K562 (cell line): ENCODE data around the gene S100A2. TPM values are rescaled to one million over a fixed set of nuclear protein-coding genes. Genes with fewer than 3 reads are reported as not detected.

Experiments
- CCAR2 ChIP-seq: fragments of 200-400 bp; formaldehyde crosslinking; IDR thresholded peaks from 2 replicates; pipeline ENCODE4 v1.6.1; 2017; ENCODE audit warnings: mild to moderate bottlenecking, low read depth, low read length
- HNRNPLL ChIP-seq: fragments of 200-400 bp; formaldehyde crosslinking; IDR thresholded peaks from 2 replicates; pipeline ENCODE4 v1.6.1; 2017; ENCODE audit warnings: low read length, low read depth, mild to moderate bottlenecking; ENCODE audit not compliant: poor library complexity, severe bottlenecking
- KAT2B ChIP-seq: IDR thresholded peaks from one replicate; pipeline ENCODE4 v1.6.1; 2012; ENCODE audit warnings: low read depth, mild to moderate bottlenecking, control low read depth, inconsistent platforms, low read length, moderate library complexity
- KLF13 ChIP-seq: fragments of 450-650 bp; IDR thresholded peaks from 2 replicates; pipeline ENCODE4 v1.6.1; 2016; ENCODE audit warnings: missing genetic modification characterization, low read depth, mild to moderate bottlenecking, missing compliant biosample characterization, moderate library complexity, borderline replicate concordance
- MECOM ChIP-seq: fragments of 250-450 bp; sonication (Bioruptor Pico); IDR thresholded peaks from 2 replicates; pipeline ENCODE4 v1.8.0; 2022; ENCODE audit warnings: inconsistent platforms
- MYC ChIP-seq, 2 experiments: fragments of 250-450 bp in 1 of 2; sonication (Bioruptor Pico) in 1 of 2; IDR thresholded peaks; 2 replicates each; pipeline versions ENCODE4 v1.5.1 to v1.6.1; 2012 to 2021; ENCODE audit warnings: low read depth in 2 of 2, borderline replicate concordance in 1 of 2, improper control_type of control experiment in 1 of 2, low read length in 1 of 2, mild to moderate bottlenecking in 1 of 2, moderate library complexity in 1 of 2
- POLR3G ChIP-seq: IDR thresholded peaks from 2 replicates; pipeline ENCODE4 v1.6.1; 2011; ENCODE audit not compliant: insufficient read length, insufficient replicate concordance; ENCODE audit errors: extremely low read depth
- PPARD ChIP-seq: fragments of 250-450 bp; sonication (Bioruptor Pico); IDR thresholded peaks from 2 replicates; pipeline ENCODE4 v1.8.0; 2022; ENCODE audit warnings: inconsistent platforms, mild to moderate bottlenecking, moderate library complexity
- RFX1 ChIP-seq: fragments of 450-650 bp; IDR thresholded peaks from 2 replicates; pipeline ENCODE4 v1.6.1; 2016; ENCODE audit warnings: mild to moderate bottlenecking, moderate library complexity
- ZNF217 ChIP-seq: sonication (generic); formaldehyde crosslinking; IDR thresholded peaks from 2 replicates; pipeline ENCODE4 v1.8.0; 2022; ENCODE audit warnings: mild to moderate bottlenecking, missing genetic modification reagents
- ZNF324 ChIP-seq: fragments of 250-450 bp; sonication (Bioruptor Pico); IDR thresholded peaks from 2 replicates; pipeline ENCODE4 v1.4.0; 2020; ENCODE audit warnings: mild to moderate bottlenecking
- ZNF79 ChIP-seq: fragments of 250-450 bp; sonication (Bioruptor Pico); IDR thresholded peaks from 2 replicates; pipeline ENCODE4 v1.4.0; 2020; ENCODE audit warnings: low read depth, mild to moderate bottlenecking, moderate library complexity
- polyA plus RNA-seq, 8 experiments: library from polyadenylated mRNA; depleted of rRNA in 4 of 8; stranded (reverse) in 5 of 8; unstranded in 3 of 8; fragments of >200 nt; fragmentation: Nextera tagmentation in 2 of 8; fragmentation: Illumina TruSeq in 1 of 8; extraction: Ambion mirVana in 2 of 8; extraction: Trizol in 1 of 8; gene quantifications; 2 replicates each; pipeline versions ENCODE4 v1.2.1 to v1.2.3, GENCODE V29; 2011 to 2014; ENCODE audit warnings: inconsistent platforms in 1 of 8, missing spikeins in 1 of 8
- total RNA-seq, 7 experiments: library from RNA; depleted of rRNA in 6 of 7; stranded (reverse); fragments of >200 nt in 6 of 7; fragmentation: Illumina TruSeq in 2 of 7; extraction: Trizol in 2 of 7; gene quantifications; 2 replicates each; pipeline versions ENCODE4 v1.2.1 to v1.2.3, GENCODE V29; 2011 to 2021; ENCODE audit warnings: low replicate concordance in 1 of 7
- TF ChIP-seq, protein P1 (sequence below): fragments of 200-600 bp; sonication (generic); IDR thresholded peaks from one replicate; pipeline ENCODE4 v1.6.1; 2012; ENCODE audit warnings: mild to moderate bottlenecking, low read depth, low read length, inconsistent platforms
- TF ChIP-seq, protein P2 (sequence below): IDR thresholded peaks from 3 replicates; pipeline ENCODE4 v1.6.1; 2011; ENCODE audit warnings: borderline replicate concordance, mild to moderate bottlenecking; ENCODE audit not compliant: insufficient read length, insufficient read depth

Gene S100A2
- total and polyA plus RNA-seq, 9 of the 15 experiments (the other 6 are each of a cell fraction or from before 2014, with no cell fraction given) = 0.28 to 0.65 (median 0.44) TPM; not detected in 4

DNA sequence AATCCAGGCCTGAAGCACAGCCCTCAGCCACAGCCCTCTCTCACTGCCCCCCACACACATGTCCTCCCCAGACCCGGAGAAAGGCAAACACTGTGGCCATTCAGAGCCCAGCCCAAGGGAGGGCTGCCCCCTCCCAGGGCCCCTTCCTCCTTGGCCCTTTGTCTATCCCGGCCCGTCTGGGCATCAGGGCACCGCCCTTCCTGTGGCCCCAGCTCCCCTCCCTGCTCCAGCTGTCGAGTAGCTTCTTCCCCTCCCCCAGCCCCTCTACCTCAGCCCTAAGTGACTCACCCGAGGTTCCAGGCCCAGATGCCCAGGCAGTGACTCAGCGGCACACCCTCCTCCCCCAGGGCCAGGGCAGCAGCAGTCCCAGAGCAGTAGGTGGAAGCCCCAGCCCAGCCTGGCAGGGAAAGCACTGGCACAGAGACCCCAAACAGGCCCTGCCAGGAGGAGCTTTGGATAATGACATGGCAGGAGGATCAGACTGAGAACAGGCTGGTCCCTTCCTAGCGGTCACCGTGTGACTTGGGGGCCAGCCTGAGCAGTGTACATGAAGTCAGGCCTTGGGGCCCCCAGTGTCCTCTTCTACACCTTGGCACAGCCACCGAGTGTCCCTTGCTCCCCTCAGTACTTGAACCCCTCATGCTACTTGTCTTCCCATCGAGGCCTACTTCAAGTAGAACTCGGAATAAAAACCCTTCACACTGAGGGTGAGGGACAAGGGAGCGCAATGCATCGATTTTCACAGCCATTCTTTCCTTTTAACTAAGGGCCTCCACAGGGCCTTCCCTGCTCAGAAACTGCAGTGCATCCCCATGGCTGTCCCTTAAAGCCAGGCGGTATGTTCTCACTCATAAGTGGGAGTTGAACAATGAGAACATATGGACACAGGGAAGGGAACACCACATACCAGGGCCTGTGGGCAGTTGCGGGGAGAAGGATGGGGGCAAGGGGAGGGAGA lies 1.0 kb upstream of the S100A2 start (continued):
- TF ChIP-seq, protein P1, sequence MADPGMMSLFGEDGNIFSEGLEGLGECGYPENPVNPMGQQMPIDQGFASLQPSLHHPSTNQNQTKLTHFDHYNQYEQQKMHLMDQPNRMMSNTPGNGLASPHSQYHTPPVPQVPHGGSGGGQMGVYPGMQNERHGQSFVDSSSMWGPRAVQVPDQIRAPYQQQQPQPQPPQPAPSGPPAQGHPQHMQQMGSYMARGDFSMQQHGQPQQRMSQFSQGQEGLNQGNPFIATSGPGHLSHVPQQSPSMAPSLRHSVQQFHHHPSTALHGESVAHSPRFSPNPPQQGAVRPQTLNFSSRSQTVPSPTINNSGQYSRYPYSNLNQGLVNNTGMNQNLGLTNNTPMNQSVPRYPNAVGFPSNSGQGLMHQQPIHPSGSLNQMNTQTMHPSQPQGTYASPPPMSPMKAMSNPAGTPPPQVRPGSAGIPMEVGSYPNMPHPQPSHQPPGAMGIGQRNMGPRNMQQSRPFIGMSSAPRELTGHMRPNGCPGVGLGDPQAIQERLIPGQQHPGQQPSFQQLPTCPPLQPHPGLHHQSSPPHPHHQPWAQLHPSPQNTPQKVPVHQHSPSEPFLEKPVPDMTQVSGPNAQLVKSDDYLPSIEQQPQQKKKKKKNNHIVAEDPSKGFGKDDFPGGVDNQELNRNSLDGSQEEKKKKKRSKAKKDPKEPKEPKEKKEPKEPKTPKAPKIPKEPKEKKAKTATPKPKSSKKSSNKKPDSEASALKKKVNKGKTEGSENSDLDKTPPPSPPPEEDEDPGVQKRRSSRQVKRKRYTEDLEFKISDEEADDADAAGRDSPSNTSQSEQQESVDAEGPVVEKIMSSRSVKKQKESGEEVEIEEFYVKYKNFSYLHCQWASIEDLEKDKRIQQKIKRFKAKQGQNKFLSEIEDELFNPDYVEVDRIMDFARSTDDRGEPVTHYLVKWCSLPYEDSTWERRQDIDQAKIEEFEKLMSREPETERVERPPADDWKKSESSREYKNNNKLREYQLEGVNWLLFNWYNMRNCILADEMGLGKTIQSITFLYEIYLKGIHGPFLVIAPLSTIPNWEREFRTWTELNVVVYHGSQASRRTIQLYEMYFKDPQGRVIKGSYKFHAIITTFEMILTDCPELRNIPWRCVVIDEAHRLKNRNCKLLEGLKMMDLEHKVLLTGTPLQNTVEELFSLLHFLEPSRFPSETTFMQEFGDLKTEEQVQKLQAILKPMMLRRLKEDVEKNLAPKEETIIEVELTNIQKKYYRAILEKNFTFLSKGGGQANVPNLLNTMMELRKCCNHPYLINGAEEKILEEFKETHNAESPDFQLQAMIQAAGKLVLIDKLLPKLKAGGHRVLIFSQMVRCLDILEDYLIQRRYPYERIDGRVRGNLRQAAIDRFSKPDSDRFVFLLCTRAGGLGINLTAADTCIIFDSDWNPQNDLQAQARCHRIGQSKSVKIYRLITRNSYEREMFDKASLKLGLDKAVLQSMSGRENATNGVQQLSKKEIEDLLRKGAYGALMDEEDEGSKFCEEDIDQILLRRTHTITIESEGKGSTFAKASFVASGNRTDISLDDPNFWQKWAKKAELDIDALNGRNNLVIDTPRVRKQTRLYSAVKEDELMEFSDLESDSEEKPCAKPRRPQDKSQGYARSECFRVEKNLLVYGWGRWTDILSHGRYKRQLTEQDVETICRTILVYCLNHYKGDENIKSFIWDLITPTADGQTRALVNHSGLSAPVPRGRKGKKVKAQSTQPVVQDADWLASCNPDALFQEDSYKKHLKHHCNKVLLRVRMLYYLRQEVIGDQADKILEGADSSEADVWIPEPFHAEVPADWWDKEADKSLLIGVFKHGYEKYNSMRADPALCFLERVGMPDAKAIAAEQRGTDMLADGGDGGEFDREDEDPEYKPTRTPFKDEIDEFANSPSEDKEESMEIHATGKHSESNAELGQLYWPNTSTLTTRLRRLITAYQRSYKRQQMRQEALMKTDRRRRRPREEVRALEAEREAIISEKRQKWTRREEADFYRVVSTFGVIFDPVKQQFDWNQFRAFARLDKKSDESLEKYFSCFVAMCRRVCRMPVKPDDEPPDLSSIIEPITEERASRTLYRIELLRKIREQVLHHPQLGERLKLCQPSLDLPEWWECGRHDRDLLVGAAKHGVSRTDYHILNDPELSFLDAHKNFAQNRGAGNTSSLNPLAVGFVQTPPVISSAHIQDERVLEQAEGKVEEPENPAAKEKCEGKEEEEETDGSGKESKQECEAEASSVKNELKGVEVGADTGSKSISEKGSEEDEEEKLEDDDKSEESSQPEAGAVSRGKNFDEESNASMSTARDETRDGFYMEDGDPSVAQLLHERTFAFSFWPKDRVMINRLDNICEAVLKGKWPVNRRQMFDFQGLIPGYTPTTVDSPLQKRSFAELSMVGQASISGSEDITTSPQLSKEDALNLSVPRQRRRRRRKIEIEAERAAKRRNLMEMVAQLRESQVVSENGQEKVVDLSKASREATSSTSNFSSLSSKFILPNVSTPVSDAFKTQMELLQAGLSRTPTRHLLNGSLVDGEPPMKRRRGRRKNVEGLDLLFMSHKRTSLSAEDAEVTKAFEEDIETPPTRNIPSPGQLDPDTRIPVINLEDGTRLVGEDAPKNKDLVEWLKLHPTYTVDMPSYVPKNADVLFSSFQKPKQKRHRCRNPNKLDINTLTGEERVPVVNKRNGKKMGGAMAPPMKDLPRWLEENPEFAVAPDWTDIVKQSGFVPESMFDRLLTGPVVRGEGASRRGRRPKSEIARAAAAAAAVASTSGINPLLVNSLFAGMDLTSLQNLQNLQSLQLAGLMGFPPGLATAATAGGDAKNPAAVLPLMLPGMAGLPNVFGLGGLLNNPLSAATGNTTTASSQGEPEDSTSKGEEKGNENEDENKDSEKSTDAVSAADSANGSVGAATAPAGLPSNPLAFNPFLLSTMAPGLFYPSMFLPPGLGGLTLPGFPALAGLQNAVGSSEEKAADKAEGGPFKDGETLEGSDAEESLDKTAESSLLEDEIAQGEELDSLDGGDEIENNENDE = no peak
- TF ChIP-seq MYC (IDR thresholded peaks at IDR 0.05; ENCODE audit: low read depth, low read length) = no peak
- TF ChIP-seq MYC (CRISPR knock-in tag; IDR thresholded peaks at IDR 0.05; ENCODE audit: borderline replicate concordance, low read depth) = peak; percentile 50; the same call in 1 of the 2 replicates
- no peak for TF ChIP-seq ZNF324 (CRISPR knock-in tag)
- TF ChIP-seq CCAR2 = no peak
- no peak for TF ChIP-seq POLR3G
- no peak for TF ChIP-seq ZNF217 (CRISPR knock-in tag)
- no peak for TF ChIP-seq ZNF79 (CRISPR knock-in tag)
- no peak for TF ChIP-seq RFX1
- no peak for TF ChIP-seq MECOM (CRISPR knock-in tag)
- TF ChIP-seq KLF13 (tag) = peak; percentile 50; the same call in 1 of the 2 replicates
- TF ChIP-seq, protein P2, sequence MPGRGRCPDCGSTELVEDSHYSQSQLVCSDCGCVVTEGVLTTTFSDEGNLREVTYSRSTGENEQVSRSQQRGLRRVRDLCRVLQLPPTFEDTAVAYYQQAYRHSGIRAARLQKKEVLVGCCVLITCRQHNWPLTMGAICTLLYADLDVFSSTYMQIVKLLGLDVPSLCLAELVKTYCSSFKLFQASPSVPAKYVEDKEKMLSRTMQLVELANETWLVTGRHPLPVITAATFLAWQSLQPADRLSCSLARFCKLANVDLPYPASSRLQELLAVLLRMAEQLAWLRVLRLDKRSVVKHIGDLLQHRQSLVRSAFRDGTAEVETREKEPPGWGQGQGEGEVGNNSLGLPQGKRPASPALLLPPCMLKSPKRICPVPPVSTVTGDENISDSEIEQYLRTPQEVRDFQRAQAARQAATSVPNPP = no peak
- TF ChIP-seq KAT2B = no peak
- TF ChIP-seq PPARD (CRISPR knock-in tag) = no peak
- TF ChIP-seq HNRNPLL = no peak
